DMS79 treated with DMSO at 0.1 percent for 48 hours (cell line): ENCODE data around the gene DYRK1B.
A peak's percentile ranks its signal among the peaks of the same experiment; 100 is the strongest.
"Not testable (repeated sequence)": the region's sequence is repeated elsewhere in the genome, so short reads cannot be mapped to it uniquely, and the experiment has no call there.

ENCODE experiments used
- DNase-seq: peaks from one replicate; lab custom pipeline; 2025; lab: John Stamatoyannopoulos, UW

The DYRK1B gene

GRCh38 chr19:39830847-39831246 lies 3.1 kb downstream of the DYRK1B start:
- no peak for DNase-seq

- no peak for DNase-seq
Observed at GRCh38 chr19:39830406-39830805, 3.6 kb downstream of the DYRK1B start.

- DNase-seq: no peak
Observed at GRCh38 chr19:39829702-39830275, 4.2 kb downstream of the DYRK1B start.

GRCh38 chr19:39828654-39829032 lies 5.3 kb downstream of the DYRK1B start:
- DNase-seq: no peak

GRCh38 chr19:39828015-39828653 lies 5.8 kb downstream of the DYRK1B start:
- no peak for DNase-seq

- no peak for DNase-seq
Observed at GRCh38 chr19:39827216-39827615, 6.7 kb downstream of the DYRK1B start.

GRCh38 chr19:39826311-39826945 lies 7.5 kb downstream of the DYRK1B start:
- no peak for DNase-seq

GRCh38 chr19:39825531-39826076 lies 8.4 kb downstream of the DYRK1B start:
- DNase-seq: no peak

- DNase-seq: no peak
Observed at GRCh38 chr19:39825093-39825463, 8.9 kb downstream of the DYRK1B start.

GRCh38 chr19:39824143-39825092 lies 9.5 kb downstream of the DYRK1B start:
- DNase-seq: peak; percentile 98

GRCh38 chr19:39823686-39824085 lies 10.3 kb downstream of the DYRK1B start:
- DNase-seq: no peak

- no peak for DNase-seq
Observed at GRCh38 chr19:39820696-39821095, 13.3 kb downstream of the DYRK1B start.

GRCh38 chr19:39819786-39820185 lies 14.2 kb downstream of the DYRK1B start:
- no peak for DNase-seq

GRCh38 chr19:39818626-39819097 lies 15.3 kb downstream of the DYRK1B start:
- no peak for DNase-seq

GRCh38 chr19:39817888-39818561 lies 15.9 kb downstream of the DYRK1B start:
- no peak for DNase-seq

GRCh38 chr19:39816287-39817048 lies 17.5 kb downstream of the DYRK1B start:
- no peak for DNase-seq

GRCh38 chr19:39814595-39814994 lies 19.4 kb downstream of the DYRK1B start:
- no peak for DNase-seq

- not testable (repeated sequence) for DNase-seq
Observed at GRCh38 chr19:39814111-39814510, 19.9 kb downstream of the DYRK1B start.

GRCh38 chr19:39813264-39813993 lies 20.5 kb downstream of the DYRK1B start:
- DNase-seq: no peak

GRCh38 chr19:39811064-39811463 lies 22.9 kb downstream of the DYRK1B start:
- no peak for DNase-seq
